Hematopoietic multipotent progenitor cell treated with erythropoietin and hydrocortisone succinate and interleukin-3 and kit ligand, for 15 days (in vitro differentiated cells): ENCODE results near the gene EIF4B.

Experiments used
- DNase-seq: peaks from one replicate; pipeline ENCODE4 v3.0.0-alpha.2; 2015; ENCODE audit warnings: low spot score

Gene EIF4B

GRCh38 chr12:53068811-53069585 is 62.7 kb downstream of the EIF4B start:
- no peak for DNase-seq

DNA sequence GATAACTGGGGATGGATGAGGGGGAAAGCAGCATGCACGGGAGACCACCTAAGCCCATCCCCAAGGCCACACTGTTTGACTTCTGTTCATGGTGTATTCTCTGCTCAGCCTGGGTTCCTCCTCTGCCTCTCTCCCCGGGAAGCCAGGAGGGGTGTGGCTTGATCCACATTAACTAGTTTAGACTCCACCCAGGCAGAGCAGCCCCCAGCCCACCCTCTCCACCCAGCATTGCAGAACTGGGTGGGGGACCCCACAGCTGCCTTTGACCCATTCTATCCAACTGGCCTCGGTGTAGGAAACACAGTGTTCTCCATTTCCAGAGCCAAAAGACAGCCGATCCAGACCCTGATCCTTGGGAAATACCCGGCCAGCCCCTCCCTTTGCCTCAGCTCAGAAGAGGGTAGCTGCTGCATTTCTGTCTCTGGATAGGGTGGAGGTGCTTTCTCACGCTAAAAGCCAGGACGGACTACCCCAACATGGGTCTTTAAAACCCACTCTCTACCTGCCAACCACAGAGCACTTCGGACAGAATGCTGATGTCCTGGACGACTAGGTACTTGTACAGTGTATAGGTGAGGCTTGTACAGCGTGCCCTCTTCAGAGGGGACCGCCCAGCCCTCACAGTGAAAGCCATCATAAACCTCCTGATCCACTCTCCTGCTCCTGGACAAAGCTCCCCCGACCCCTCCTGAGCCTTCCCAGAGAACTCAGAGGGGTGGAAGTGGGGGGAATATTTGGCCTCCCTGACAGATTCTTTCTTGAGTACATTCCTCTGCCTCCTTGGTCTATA is 63.6 kb downstream of the EIF4B start:
- DNase-seq: no peak

DNA sequence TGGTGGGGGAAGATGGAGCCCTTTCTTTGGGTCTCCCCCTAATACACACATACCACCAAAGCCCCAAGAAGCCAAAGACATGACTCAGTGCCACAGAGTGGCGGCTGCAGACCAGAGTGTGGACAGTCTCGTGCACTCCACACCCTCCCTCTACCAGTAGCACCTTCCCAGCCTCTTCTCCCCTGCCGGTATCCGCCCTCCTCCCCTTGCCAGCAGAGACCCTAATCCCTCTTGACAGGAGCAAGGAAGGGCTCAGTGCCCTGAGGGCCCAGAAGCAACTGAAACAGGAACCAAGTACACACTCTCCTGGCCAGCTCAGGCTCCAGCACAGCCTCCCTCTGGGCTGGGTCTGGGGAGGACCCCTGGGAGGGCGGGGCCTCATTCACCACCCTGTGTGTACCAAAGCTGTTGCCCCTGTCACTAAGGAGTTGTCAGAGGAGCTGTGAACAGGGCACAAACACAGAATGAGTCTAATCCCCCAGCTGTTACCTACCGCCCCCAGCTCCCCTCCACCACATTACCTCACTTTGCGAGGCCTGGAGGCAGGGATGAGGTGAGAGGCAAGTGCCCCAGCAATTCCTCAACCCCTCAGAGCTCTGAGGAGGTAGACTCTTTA is 64.7 kb downstream of the EIF4B start:
- DNase-seq: no peak

DNA sequence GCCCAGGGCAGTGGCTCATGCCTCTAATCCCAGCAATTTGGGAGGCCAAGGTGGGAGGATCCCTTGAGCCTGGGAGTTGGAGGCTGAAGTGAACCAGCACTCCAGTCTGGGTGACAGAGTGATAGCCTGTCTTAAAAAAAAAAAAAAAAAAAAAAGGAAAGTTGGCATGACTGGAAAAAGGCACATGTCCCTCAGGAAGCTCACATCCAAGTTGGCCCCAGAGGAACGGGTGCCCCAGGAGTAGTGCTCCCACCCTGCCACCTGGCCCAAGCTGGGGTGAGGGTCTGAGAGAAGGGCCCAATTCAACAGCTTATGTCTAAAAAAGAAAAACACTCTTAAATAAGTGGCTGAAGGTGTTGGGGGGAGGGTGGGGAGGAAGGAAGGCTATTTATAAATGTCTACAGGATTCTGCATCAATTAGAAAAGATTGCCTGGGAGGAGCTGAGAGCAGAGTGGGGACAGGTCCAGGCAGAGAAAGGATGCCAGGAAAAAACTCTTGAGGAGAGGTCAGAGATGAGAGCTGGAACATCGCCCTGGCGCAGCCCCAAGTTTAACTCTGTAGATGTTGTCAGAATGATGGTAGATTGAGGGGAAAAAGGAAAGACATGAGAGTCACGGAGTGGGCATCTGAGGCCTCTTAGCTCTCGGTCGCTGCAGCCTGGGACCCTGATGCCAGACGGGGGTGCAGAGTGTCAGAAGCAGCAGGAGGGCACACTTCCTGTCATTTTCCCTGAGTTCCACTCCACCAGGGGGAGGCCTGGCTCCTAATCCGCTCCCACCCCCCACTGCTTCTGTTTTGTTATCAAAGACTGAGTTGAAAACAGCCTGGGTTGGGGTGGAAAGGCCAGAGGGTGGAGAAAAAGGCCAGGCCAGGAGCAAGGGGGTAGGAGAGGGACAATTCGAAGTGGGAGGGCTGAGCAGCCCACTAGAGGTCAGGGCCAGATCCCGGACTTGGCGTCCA is 65.6 kb downstream of the EIF4B start:
- no peak for DNase-seq

DNA sequence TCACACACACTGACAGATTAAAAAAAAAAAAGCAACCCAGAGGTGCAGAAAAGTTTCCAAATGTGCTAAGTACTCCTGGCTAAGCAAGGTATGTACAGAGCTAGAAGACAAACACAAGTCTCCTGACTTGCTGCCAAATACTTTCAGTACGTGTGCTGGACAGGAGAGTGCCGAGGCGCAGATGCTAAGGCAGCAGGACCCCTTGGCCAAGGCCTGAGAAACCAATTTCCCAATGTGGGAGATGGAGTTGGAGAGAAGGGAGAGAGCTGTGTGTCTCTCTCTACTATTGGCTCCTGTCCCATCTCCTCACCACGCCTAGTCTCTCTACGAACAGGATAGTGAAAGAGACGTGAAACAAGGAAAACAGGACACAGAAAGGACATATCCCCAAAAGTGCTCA is 67.6 kb downstream of the EIF4B start:
- DNase-seq: no peak

DNA sequence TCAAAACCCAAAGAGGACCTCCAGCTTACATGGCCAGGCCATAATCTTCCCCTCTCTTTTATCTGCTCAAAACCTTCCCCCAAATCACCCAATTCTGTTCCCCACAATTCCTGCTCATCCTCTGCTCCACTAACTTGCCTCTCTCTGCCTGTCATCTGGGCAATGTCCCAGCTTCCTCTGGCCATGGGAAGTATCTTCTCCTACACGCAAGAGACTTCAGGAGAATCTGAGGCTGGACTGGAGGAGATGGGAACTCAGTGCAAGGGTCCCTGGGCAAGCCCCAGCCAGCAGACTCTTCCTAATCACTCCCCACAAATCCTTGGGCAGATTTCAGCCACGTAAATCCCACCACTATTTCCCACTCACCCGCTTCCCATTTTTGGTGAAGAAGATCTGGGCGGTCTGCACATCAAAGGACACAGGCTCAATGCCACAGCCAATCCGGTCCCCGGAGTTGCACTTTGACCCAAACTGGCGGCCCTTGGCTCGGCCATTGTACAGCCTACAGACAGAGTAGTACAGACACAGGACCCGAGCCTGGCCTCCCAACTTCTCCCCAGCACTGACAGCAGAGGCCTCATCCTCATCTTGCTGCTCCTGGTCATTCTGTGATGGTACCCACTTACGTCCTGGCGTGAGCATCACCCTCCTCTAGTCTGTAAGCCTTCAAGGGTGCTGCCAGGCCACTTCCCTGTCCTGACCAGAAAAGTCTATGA is 68.2 kb downstream of the EIF4B start:
- DNase-seq: no peak

DNA sequence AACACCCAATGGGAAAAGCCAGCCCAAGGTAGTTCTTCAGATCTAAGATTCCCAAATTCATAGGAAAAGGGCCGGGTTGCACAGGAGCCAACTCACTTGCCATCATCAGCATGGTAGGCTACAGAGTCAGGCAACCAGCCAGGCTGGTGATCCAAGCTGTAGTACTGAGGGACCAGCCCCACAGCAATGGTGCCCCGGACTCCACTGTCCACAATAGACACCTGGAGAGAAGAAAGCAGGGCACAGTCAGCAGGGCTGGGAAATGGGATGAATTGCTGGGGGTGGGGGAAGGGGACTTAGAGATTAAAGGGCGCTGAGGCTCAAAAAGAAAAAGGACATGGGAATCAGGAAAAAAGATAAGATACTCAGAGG is 68.7 kb downstream of the EIF4B start:
- DNase-seq: no peak

DNA sequence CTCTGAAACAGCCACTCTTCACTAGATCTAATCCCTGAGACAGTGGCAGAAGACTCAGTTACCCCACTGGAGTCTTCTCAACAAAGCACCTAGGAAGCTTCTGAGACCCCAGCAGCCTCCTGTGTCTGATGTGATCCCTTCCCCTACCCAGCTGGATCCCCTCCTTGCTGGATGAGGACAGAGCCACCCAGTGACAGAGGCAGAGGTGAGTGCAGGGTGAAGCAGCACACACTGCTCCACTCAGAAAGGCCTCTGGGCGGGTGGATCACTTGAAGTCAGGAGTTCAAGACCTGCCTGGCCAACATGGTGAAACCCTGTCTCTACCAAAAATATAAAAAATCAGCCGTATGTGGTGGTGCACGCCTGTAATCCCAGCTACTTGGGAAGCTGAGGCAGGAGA is 70.2 kb downstream of the EIF4B start:
- DNase-seq: no peak

DNA sequence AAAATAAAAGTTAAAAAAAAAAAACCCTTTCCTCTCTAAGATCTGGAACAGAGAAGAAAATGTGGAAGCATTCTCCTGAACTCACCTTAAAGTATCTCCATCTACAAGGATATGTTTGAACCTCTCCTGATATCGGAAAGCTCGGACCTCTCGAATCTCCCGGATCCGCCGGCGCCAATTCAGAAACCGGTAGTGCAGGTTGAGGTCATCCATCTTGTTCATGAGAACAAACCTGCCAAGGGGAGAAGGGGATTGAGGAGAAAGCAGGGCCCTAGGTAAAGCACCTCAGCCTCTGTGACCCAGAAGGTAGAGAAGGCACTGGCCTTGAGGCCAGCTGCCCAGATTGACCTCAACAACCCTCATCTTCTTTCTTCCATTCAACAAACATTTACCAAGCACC is 70.8 kb downstream of the EIF4B start:
- DNase-seq: no peak

- DNase-seq: no peak
Observed at GRCh38 chr12:53078425-53079225, 72.4 kb downstream of the EIF4B start.

- DNase-seq: peak; percentile 94
Observed at GRCh38 chr12:53079226-53080117, 73.2 kb downstream of the EIF4B start, which contains the start of gene SPRYD3. SPRYD3 (minus strand) TSS chr12:53079390; CDS start chr12:53079333, 57 bp downstream.

DNA sequence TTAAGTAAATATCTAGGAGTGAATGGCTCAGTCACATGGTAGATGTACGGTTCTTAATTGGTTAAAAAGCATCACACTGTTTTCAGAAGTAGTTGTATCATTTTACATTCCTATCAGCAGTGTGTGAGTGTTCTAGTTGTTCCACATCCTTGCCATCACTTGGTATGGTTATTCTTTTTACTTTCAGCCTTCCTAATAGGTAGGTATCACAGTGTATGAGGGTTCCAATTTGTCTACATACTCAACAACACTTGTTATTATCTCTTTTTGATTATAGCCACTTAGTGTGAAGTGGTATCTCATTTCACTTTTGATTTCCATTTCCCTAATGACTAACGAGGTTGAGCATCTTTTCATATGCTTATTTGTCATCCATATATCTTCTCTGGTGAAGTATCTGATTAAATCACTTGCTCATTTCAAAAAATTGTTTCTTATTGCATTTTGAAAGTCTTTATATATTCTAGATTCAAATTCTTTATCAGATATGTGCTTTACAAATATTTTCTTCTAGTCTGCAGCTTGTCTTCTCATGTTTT is 76.5 kb downstream of the EIF4B start:
- no peak for DNase-seq

DNA sequence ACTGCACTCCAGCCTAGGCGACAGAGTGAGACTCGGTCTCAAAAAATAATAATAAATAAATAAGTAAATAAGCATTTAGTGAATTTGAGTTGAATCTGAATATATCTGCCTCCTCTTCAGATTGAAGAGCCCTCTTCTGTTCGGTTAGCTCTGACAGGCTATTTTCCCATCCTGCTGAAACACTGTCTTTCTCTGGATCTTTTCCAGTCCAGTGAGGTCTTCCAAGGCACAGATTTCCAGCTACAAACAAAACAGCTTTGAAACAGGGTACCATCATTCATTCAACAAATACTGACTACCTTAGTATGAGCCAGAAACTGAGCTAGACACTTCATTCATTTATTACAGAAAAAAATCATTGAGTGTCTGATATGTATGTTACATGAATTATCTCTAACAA is 80.1 kb downstream of the EIF4B start:
- DNase-seq: no peak

GRCh38 chr12:53090105-53090504 is 83.8 kb downstream of the EIF4B start:
- no peak for DNase-seq

DNA sequence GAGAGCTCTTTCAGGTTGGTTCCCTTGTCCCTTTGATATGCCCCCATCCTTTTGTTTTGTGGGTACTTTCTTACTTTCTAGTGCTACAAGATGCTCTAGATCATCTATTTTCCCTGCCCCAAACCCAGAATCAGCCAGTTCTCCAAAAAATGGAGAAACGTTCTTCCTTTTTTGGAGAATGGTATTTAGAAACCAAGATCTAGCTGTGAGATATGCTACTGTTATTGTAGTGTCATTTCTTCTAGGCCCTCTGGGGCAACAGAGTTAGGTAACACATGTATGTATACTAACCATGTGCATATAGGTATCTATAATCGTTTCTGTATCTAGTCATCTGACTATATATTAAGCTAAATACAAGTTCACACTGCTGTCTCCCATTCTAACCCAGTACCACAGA is 84.3 kb downstream of the EIF4B start:
- no peak for DNase-seq

- no peak for DNase-seq
Observed at GRCh38 chr12:53091756-53092155, 85.5 kb downstream of the EIF4B start.
